Activated CD4-positive, alpha-beta T cell treated with anti-CD3 and anti-CD28 coated beads for 24 hours (primary cell): ENCODE data around the gene UROC1.

Experiments used
- DNase-seq, 2 donors: peaks; one replicate each; pipeline ENCODE4 v3.0.0-alpha.2; 2020; ENCODE audit warnings: low read depth in 2 of 2

The UROC1 gene

GRCh38 chr3:126479642-126480041 is 37.9 kb downstream of the UROC1 start:
- DNase-seq, result no peak

- no peak for DNase-seq
Measured at GRCh38 chr3:126478581-126479310, 38.8 kb downstream of the UROC1 start.

- DNase-seq, result no peak
Measured at GRCh38 chr3:126477061-126477380, 40.6 kb downstream of the UROC1 start.

- DNase-seq, result peak; percentile 18 to 22
Measured at GRCh38 chr3:126476166-126477060, 41.2 kb downstream of the UROC1 start.

GRCh38 chr3:126475413-126476114 is 42.0 kb downstream of the UROC1 start, which contains the start of gene ZXDC:
ZXDC (minus strand) TSS chr3:126475891; CDS start chr3:126475865, 26 bp downstream.
- DNase-seq, result peak; percentile 85 to 87

GRCh38 chr3:126474498-126475412 is 42.8 kb downstream of the UROC1 start:
- peak in 1 of 2 donors; percentile 7 for DNase-seq

- no peak for DNase-seq
Measured at GRCh38 chr3:126473292-126474168, 44.0 kb downstream of the UROC1 start.

GRCh38 chr3:126472277-126473006 is 45.1 kb downstream of the UROC1 start:
- DNase-seq, result no peak

GRCh38 chr3:126469479-126469878 is 48.1 kb downstream of the UROC1 start:
- DNase-seq, result no peak

- DNase-seq, result no peak
Measured at GRCh38 chr3:126468028-126468891, 49.3 kb downstream of the UROC1 start.

GRCh38 chr3:126467611-126467955 is 50.0 kb downstream of the UROC1 start:
- no peak for DNase-seq

- DNase-seq, result no peak
Measured at GRCh38 chr3:126466886-126467610, 50.5 kb downstream of the UROC1 start.

GRCh38 chr3:126465928-126466544 is 51.5 kb downstream of the UROC1 start:
- no peak for DNase-seq

- no peak for DNase-seq
Measured at GRCh38 chr3:126464997-126465396, 52.6 kb downstream of the UROC1 start.

GRCh38 chr3:126464494-126464893 is 53.1 kb downstream of the UROC1 start:
- no peak for DNase-seq

GRCh38 chr3:126464093-126464492 is 53.5 kb downstream of the UROC1 start:
- no peak for DNase-seq

- DNase-seq, result no peak
Measured at GRCh38 chr3:126463521-126463920, 54.1 kb downstream of the UROC1 start.
